Measurements from ENCODE around the gene TUBB4A. TPM values are rescaled to one million over a fixed set of nuclear protein-coding genes. Genes with fewer than 3 reads are reported as not detected.

TUBB4A gene
- total and polyA plus RNA-seq, 8 donors = 1.1 to 5.5 (median 2.7) TPM

GRCh38 chr19:6476155-6476895 is 25.8 kb downstream of the TUBB4A start:
- no peaks in the 10 kb centered on the region for H3K9me3 ChIP-seq
- H3K27me3 ChIP-seq = no peaks in the 10 kb centered on the region
- no peak for TF ChIP-seq CTCF (IDR thresholded peaks at IDR 0.05)
- ATAC-seq (peak; percentile 80 to 94 (median 90)), FAIRE-seq (no peak), DNase-seq (peak; percentile 83 to 96 (median 92))
- intact Hi-C loops (cut with DNase I) = no loop called here
- H3K4me3 ChIP-seq = peak overlapping the region; percentile 10 to 40 (median 18)
- H3K27ac ChIP-seq = no peak overlapping the region
- 8 to 11% methylated on average over 31 to 33 of the region's 33 CpGs for WGBS, 2 donors
- no peaks in the 10 kb centered on the region for H3K36me3 ChIP-seq
- H3K4me1 ChIP-seq = peaks cover 0 to 15% (median 10%) of the 10 kb centered on the region in 3 donors

GRCh38 chr19:6475321-6476108 is 26.6 kb downstream of the TUBB4A start:
- FAIRE-seq (no peak), DNase-seq (peak in 5 of 6 donors; percentile 30 to 74 (median 38)), ATAC-seq (peak in 2 of 4 donors; percentile 5 to 37)
- no peak for TF ChIP-seq CTCF (IDR thresholded peaks at IDR 0.05)
- peak overlapping the region in 2 of 4 donors; percentile 24 to 40 for H3K4me3 ChIP-seq
- WGBS, 2 donors = 18 to 19% methylated on average over 49 to 52 of the region's 52 CpGs
- H3K36me3 ChIP-seq = no peaks in the 10 kb centered on the region
- H3K9me3 ChIP-seq = no peaks in the 10 kb centered on the region
- H3K27ac ChIP-seq = no peak overlapping the region
- peaks cover 0 to 15% (median 10%) of the 10 kb centered on the region in 3 donors for H3K4me1 ChIP-seq
- no peaks in the 10 kb centered on the region for H3K27me3 ChIP-seq
- intact Hi-C loops (cut with DNase I) = no loop called here

GRCh38 chr19:6473647-6474046 is 28.5 kb downstream of the TUBB4A start:
- DNase-seq (peak in 2 of 6 donors; percentile 40 to 47), FAIRE-seq (no peak), ATAC-seq (peak in 2 of 4 donors; percentile 5 to 27)
- H3K27ac ChIP-seq = no peak overlapping the region
- peaks cover 0 to 15% (median 10%) of the 10 kb centered on the region in 3 donors for H3K4me1 ChIP-seq
- H3K27me3 ChIP-seq = no peaks in the 10 kb centered on the region
- H3K36me3 ChIP-seq = no peaks in the 10 kb centered on the region
- intact Hi-C loops (cut with DNase I) = no loop called here
- TF ChIP-seq CTCF (IDR thresholded peaks at IDR 0.05) = no peak
- no peak overlapping the region for H3K4me3 ChIP-seq
- WGBS, 2 donors = 28 to 30% methylated on average over 9 of the region's 9 CpGs
- H3K9me3 ChIP-seq = no peaks in the 10 kb centered on the region

- 24 to 33% methylated on average over 4 of the region's 4 CpGs for WGBS, 2 donors
- no peak for FAIRE-seq
- intact Hi-C loops (cut with DNase I) = no loop called here
- DNase-seq = peak in 3 of 6 donors; percentile 42 to 75 (median 56)
- H3K36me3 ChIP-seq = no peaks in the 10 kb centered on the region
- no peaks in the 10 kb centered on the region for H3K27me3 ChIP-seq
- no peak for TF ChIP-seq CTCF (IDR thresholded peaks at IDR 0.05)
- H3K4me3 ChIP-seq = no peak overlapping the region
- no peak overlapping the region for H3K27ac ChIP-seq
- peak in 3 of 4 donors; percentile 11 to 31 (median 26) for ATAC-seq
- H3K9me3 ChIP-seq = no peaks in the 10 kb centered on the region
- H3K4me1 ChIP-seq = peaks cover 0 to 15% (median 10%) of the 10 kb centered on the region in 3 donors
Measured at GRCh38 chr19:6472713-6473112, 29.4 kb downstream of the TUBB4A start.

Measured in pancreas (tissue), 10 donors.